IMR-90 (cell line): ENCODE results near the gene CELSR1. TPM values are rescaled to one million over a fixed set of nuclear protein-coding genes. Genes with fewer than 3 reads are reported as not detected.

ENCODE experiments used
- ATAC-seq: fragments of 200-7000 bp; cut with Tn5 transposase; 2 replicates; pipeline ENCODE4 v1.9.1; 2020; ENCODE audit warnings: low read depth, mild to moderate bottlenecking, moderate library complexity
- BruUV-seq: library from RNA; stranded (reverse); fragments of 400-500 nt; replicated peaks from 2 replicates; lab custom pipeline; 2021; lab: Mats Ljungman, UMichigan
- CTCF ChIA-PET: fragments of 300-600 bp; formaldehyde crosslinking; extraction: SDS; loops from one replicate; lab custom pipeline; 2021; ENCODE audit warnings: antibody characterized with exemption; lab: Yijun Ruan, JAX
- POLR2A ChIA-PET: fragments of 300-600 bp; sonication (Branson Sonifier 250); formaldehyde crosslinking; loops from one replicate; lab custom pipeline; 2022; ENCODE audit warnings: antibody characterized with exemption; ENCODE audit not compliant: unreplicated experiment; lab: Charles Lee
- DNase-seq: peaks from one replicate; pipeline ENCODE4 v3.0.0; 2013
- H2AFZ ChIP-seq: replicated peaks from 2 replicates; pipeline ENCODE3; 2013; ENCODE audit warnings: low read length, mild to moderate bottlenecking; ENCODE audit not compliant: poor library complexity
- H2AK5ac ChIP-seq: 2 replicates; pipeline ENCODE4 v1.6.1; 2013; ENCODE audit warnings: low read depth, low read length, inconsistent platforms
- H2AK9ac ChIP-seq: replicated peaks from 2 replicates; pipeline ENCODE3; 2013; ENCODE audit warnings: mild to moderate bottlenecking, low read depth, low read length, moderate library complexity; ENCODE audit not compliant: poor library complexity
- H2BK120ac ChIP-seq: 2 replicates; pipeline ENCODE4 v1.6.1; 2013; ENCODE audit warnings: low read depth, low read length, inconsistent platforms
- H2BK15ac ChIP-seq: 3 replicates; pipeline ENCODE4 v1.6.1; 2013; ENCODE audit warnings: low read depth, low read length, inconsistent platforms
- H2BK20ac ChIP-seq: 2 replicates; pipeline ENCODE4 v1.6.1; 2013; ENCODE audit warnings: low read depth, mild to moderate bottlenecking, inconsistent platforms, low read length, moderate library complexity
- H2BK5ac ChIP-seq: 2 replicates; pipeline ENCODE4 v1.6.1; 2013; ENCODE audit warnings: mild to moderate bottlenecking, low read depth, low read length, inconsistent platforms; ENCODE audit not compliant: poor library complexity, severe bottlenecking
- H3K14ac ChIP-seq: replicated peaks from 2 replicates; pipeline ENCODE4 v1.6.1; 2013; ENCODE audit warnings: low read depth, low read length, inconsistent platforms
- H3K18ac ChIP-seq: 2 replicates; pipeline ENCODE4 v1.6.1; 2013; ENCODE audit warnings: low read depth, low read length, control low read depth
- H3K23ac ChIP-seq: 2 replicates; pipeline ENCODE4 v1.6.1; 2013; ENCODE audit warnings: low read depth, low read length, inconsistent platforms
- H3K27ac ChIP-seq: 2 replicates; pipeline ENCODE4 v1.5.1; 2013; ENCODE audit warnings: mild to moderate bottlenecking, control low read depth, low read length; ENCODE audit not compliant: insufficient read depth
- H3K27me3 ChIP-seq: 2 replicates; pipeline ENCODE4 v1.6.1; 2013; ENCODE audit warnings: low read length; ENCODE audit not compliant: control insufficient read depth, insufficient read depth
- H3K36me3 ChIP-seq: 2 replicates; pipeline ENCODE4 v1.6.1; 2013; ENCODE audit warnings: low read length, mixed read lengths; ENCODE audit not compliant: control insufficient read depth, insufficient read depth
- H3K4ac ChIP-seq: 2 replicates; pipeline ENCODE4 v1.6.1; 2013; ENCODE audit warnings: low read depth, low read length, inconsistent platforms
- H3K4me1 ChIP-seq: 2 replicates; pipeline ENCODE4 v1.6.1; 2013; ENCODE audit warnings: low read length, mixed read lengths; ENCODE audit not compliant: control insufficient read depth, insufficient read depth
- H3K4me2 ChIP-seq: 2 replicates; pipeline ENCODE4 v1.6.1; 2013; ENCODE audit warnings: low read depth, mild to moderate bottlenecking, control low read depth, low read length, moderate library complexity
- H3K4me3 ChIP-seq: 2 replicates; pipeline ENCODE4 v1.5.1; 2013; ENCODE audit warnings: low read depth, mild to moderate bottlenecking, control low read depth, low read length, moderate library complexity; ENCODE audit not compliant: insufficient read depth
- H3K56ac ChIP-seq: 2 replicates; pipeline ENCODE4 v1.6.1; 2013; ENCODE audit warnings: low read length, inconsistent platforms; ENCODE audit not compliant: insufficient read depth; ENCODE audit errors: extremely low read depth
- H3K79me1 ChIP-seq, 2 experiments: 2 replicates each; pipeline ENCODE4 v1.6.1; 2013; ENCODE audit warnings: low read length in 2 of 2, inconsistent platforms in 1 of 2, low read depth in 1 of 2
- H3K9ac ChIP-seq: 2 replicates; pipeline ENCODE4 v1.6.1; 2013; ENCODE audit warnings: low read depth, low read length, control low read depth
- H3K9me1 ChIP-seq: 2 replicates; pipeline ENCODE4 v1.6.1; 2013; ENCODE audit warnings: low read length, inconsistent platforms; ENCODE audit not compliant: insufficient read depth
- H3K9me3 ChIP-seq: 2 replicates; pipeline ENCODE4 v1.6.1; 2013; ENCODE audit warnings: low read length; ENCODE audit not compliant: control insufficient read depth, insufficient read depth
- H4K20me1 ChIP-seq: 2 replicates; pipeline ENCODE4 v1.6.1; 2013; ENCODE audit warnings: low read length, inconsistent platforms; ENCODE audit not compliant: insufficient read depth
- H4K5ac ChIP-seq: 2 replicates; pipeline ENCODE4 v1.6.1; 2013; ENCODE audit warnings: mild to moderate bottlenecking, low read depth, low read length, control low read depth
- H4K8ac ChIP-seq, 2 experiments: 2 replicates each; pipeline ENCODE4 v1.6.1; 2013; ENCODE audit warnings: low read depth in 2 of 2, low read length in 2 of 2, control low read depth in 1 of 2, inconsistent platforms in 1 of 2
- H4K91ac ChIP-seq: 2 replicates; pipeline ENCODE4 v1.6.1; 2013; ENCODE audit warnings: low read depth, low read length, inconsistent platforms; ENCODE audit not compliant: insufficient read depth
- FOS ChIP-seq: fragments of 150-350 bp; IDR thresholded peaks from 2 replicates; pipeline ENCODE4 v1.6.1; 2016; ENCODE audit warnings: low read depth, low read length
- POLR2A ChIP-seq: IDR thresholded peaks from 2 replicates; pipeline ENCODE4 v1.6.1; 2012; ENCODE audit warnings: mild to moderate bottlenecking, low read depth, low read length
- RAD21 ChIP-seq: IDR thresholded peaks from 2 replicates; pipeline ENCODE4 v1.6.1; 2012; ENCODE audit warnings: low read length, improper control_type of control experiment
- RCOR1 ChIP-seq: IDR thresholded peaks from 2 replicates; pipeline ENCODE4 v1.6.1; 2012; ENCODE audit warnings: mild to moderate bottlenecking, low read length, improper control_type of control experiment; ENCODE audit not compliant: insufficient replicate concordance
- RFX5 ChIP-seq: IDR thresholded peaks from 2 replicates; pipeline ENCODE4 v1.8.0; 2012; ENCODE audit warnings: low read depth, mild to moderate bottlenecking, low read length, moderate library complexity
- SMC3 ChIP-seq: fragments of 150-350 bp; IDR thresholded peaks from 2 replicates; pipeline ENCODE4 v1.6.1; 2016; ENCODE audit warnings: low read depth, mild to moderate bottlenecking, antibody characterized with exemption, low read length, moderate library complexity
- WGBS, 2 experiments: methylation state at CpG; one replicate each; pipeline versions ENCODE4 v1.1.5 to v1.1.7; 2013; ENCODE audit warnings: missing lambda C conversion rate in 2 of 2; ENCODE audit not compliant: insufficient read length in 1 of 2; ENCODE audit errors: extremely low coverage in 2 of 2; 5-methylcytosine and 5-hydroxymethylcytosine counted together
- dilution Hi-C: fragments of 300-500 bp; cut with HindIII; formaldehyde crosslinking; loops from one replicate; pipeline ENCODE4 v1.14.3; 2018; ENCODE audit warnings: low sequenced_read_pairs; ENCODE audit not compliant: unreplicated experiment
- in situ Hi-C: fragments of 300-500 bp; cut with MboI; formaldehyde crosslinking; loops from 3 replicates; pipeline ENCODE4 v1.14.3; 2019; ENCODE audit warnings: low sequenced_read_pairs, inconsistent platforms, mixed read lengths
- intact Hi-C: fragments of 100-400 bp; cut with micrococcal nuclease; formaldehyde crosslinking; loops from 2 replicates; pipeline ENCODE4 v1.10.0; 2022
- polyA plus RNA-seq, 3 experiments: library from polyadenylated mRNA; depleted of rRNA; stranded (reverse); fragments of >200 nt; gene quantifications; 2 replicates each; pipeline ENCODE4 v1.2.3, GENCODE V29; 2012; ENCODE audit warnings: low replicate concordance in 1 of 3
- total RNA-seq: library from RNA; depleted of rRNA; stranded (reverse); fragments of >200 nt; gene quantifications from 2 replicates; pipeline ENCODE4 v1.2.3, GENCODE V29; 2012

Gene CELSR1
- total and polyA plus RNA-seq, 2 of the 4 experiments (the other 2 are of a cell fraction): 0.36 to 0.82 TPM

GRCh38 chr22:46317646-46318045 lies 219.8 kb downstream of the CELSR1 start:
- Histone ChIP-seq H3K14ac (no peak overlapping the region), H3K4me1 (no peaks in the 10 kb centered on the region), H2BK20ac (no peak overlapping the region), H2BK15ac (no peak overlapping the region), H3K9me3 (no peaks in the 10 kb centered on the region), H3K9ac (no peak overlapping the region), H4K5ac (no peak overlapping the region), H3K9me1 (no peaks in the 10 kb centered on the region), H4K20me1 (no peaks in the 10 kb centered on the region; the same call in 1 of the 2 replicates), H3K27ac (no peak overlapping the region), H3K79me1 (peaks cover 27 to 48% of the 10 kb centered on the region in 2 experiments), H3K4ac (no peak overlapping the region), H3K18ac (no peak overlapping the region), H2BK5ac (no peak overlapping the region), H3K4me2 (no peak overlapping the region), H3K27me3 (no peaks in the 10 kb centered on the region), H3K23ac (no peak overlapping the region), H2BK120ac (no peak overlapping the region), H2AK9ac (no peak overlapping the region), H3K36me3 (peaks cover 12% of the 10 kb centered on the region), H3K56ac (no peak overlapping the region), H2AK5ac (no peak overlapping the region), H3K4me3 (no peak overlapping the region), H2AFZ (no peak overlapping the region), H4K91ac (no peak overlapping the region), H4K8ac (no peak overlapping the region)
- no TSS peak for BruUV-seq
- 92% methylated on average over 14 of the region's 20 CpGs; no CpG with 5 or more reads in 1 of the 2 experiments for WGBS, 2 experiments
- ATAC-seq (no peak), DNase-seq (no peak)
- ChIA-PET POLR2A (no interaction called here), CTCF (no interaction called here)
- intact Hi-C loops: no loop called here
- in situ Hi-C loops: no loop called here
- TF ChIP-seq RAD21 (no peak), RFX5 (no peak), RCOR1 (no peak), SMC3 (no peak), FOS (no peak), POLR2A (no peak)
- dilution Hi-C loops: no loop called here
